ENCODE measurements around the gene CDC42BPA.
"Not testable (repeated sequence)": the region's sequence is repeated elsewhere in the genome, so short reads cannot be mapped to it uniquely, and the experiment has no call there.

The CDC42BPA gene

GRCh38 chr1:227210604-227211003, 107.7 kb downstream of the CDC42BPA start:
- DNase-seq: no peak

GRCh38 chr1:227197064-227197463, 121.2 kb downstream of the CDC42BPA start:
- no peak for DNase-seq

- no peak for DNase-seq
Observed at GRCh38 chr1:227192163-227192562, 126.1 kb downstream of the CDC42BPA start.

- no peak for DNase-seq
Observed at GRCh38 chr1:227191607-227192006, 126.7 kb downstream of the CDC42BPA start.

- no peak for DNase-seq
Observed at GRCh38 chr1:227190321-227190720, 128.0 kb downstream of the CDC42BPA start.

- no peak for DNase-seq
Observed at GRCh38 chr1:227185291-227185690, 133.0 kb downstream of the CDC42BPA start.

GRCh38 chr1:227182012-227182411, 136.3 kb downstream of the CDC42BPA start:
- DNase-seq: no peak

- DNase-seq: no peak
Observed at GRCh38 chr1:227175611-227176010, 142.7 kb downstream of the CDC42BPA start.

GRCh38 chr1:227174164-227174563, 144.1 kb downstream of the CDC42BPA start:
- no peak for DNase-seq

GRCh38 chr1:227170361-227171166, 147.7 kb downstream of the CDC42BPA start:
- DNase-seq: no peak

GRCh38 chr1:227169343-227169742, 148.9 kb downstream of the CDC42BPA start:
- no peak for DNase-seq

GRCh38 chr1:227167276-227168101, 150.8 kb downstream of the CDC42BPA start:
- no peak for DNase-seq

GRCh38 chr1:227166559-227166958, 151.7 kb downstream of the CDC42BPA start:
- DNase-seq: no peak

GRCh38 chr1:227161470-227161869, 156.8 kb downstream of the CDC42BPA start:
- no peak for DNase-seq

GRCh38 chr1:227156520-227156919, 161.8 kb downstream of the CDC42BPA start:
- no peak for DNase-seq

GRCh38 chr1:227155688-227156087, 162.6 kb downstream of the CDC42BPA start:
- no peak for DNase-seq

- no peak for DNase-seq
Observed at GRCh38 chr1:227155004-227155403, 163.3 kb downstream of the CDC42BPA start.

- no peak for DNase-seq
Observed at GRCh38 chr1:227152525-227152924, 165.8 kb downstream of the CDC42BPA start.

GRCh38 chr1:227140376-227140775, 177.9 kb downstream of the CDC42BPA start:
- DNase-seq: no peak

- DNase-seq: no peak
Observed at GRCh38 chr1:227136210-227136820, 182.0 kb downstream of the CDC42BPA start.

- DNase-seq: no peak
Observed at GRCh38 chr1:227134686-227135314, 183.5 kb downstream of the CDC42BPA start.

GRCh38 chr1:227132695-227133094, 185.6 kb downstream of the CDC42BPA start:
- not testable (repeated sequence) for DNase-seq

- no peak for DNase-seq
Observed at GRCh38 chr1:227131193-227131592, 187.1 kb downstream of the CDC42BPA start.

Measured in activated T-cell treated with anti-CD3 and anti-CD28 coated beads, Interleukin-2, amount 50 U/mL, for 1 hour (primary cell).